Ovary (tissue), 3 donors: ENCODE measurements around the gene RAB40A.

ENCODE experiments used
- CTCF ChIP-seq, 3 donors: fragments of 450-650 bp in 2 of 3; fragments of 200-600 bp in 1 of 3; IDR thresholded peaks; one replicate each; pipeline versions ENCODE4 v1.5.1 to v1.8.0; 2016 to 2022; ENCODE audit warnings: antibody characterized with exemption in 3 of 3, mild to moderate bottlenecking in 1 of 3
- EP300 ChIP-seq: sonication (generic); formaldehyde crosslinking; IDR thresholded peaks from one replicate; pipeline ENCODE4 v1.6.1; 2017; ENCODE audit warnings: antibody characterized with exemption
- donor health status: DM: no; HTN: no; CAD: no.

DNA sequence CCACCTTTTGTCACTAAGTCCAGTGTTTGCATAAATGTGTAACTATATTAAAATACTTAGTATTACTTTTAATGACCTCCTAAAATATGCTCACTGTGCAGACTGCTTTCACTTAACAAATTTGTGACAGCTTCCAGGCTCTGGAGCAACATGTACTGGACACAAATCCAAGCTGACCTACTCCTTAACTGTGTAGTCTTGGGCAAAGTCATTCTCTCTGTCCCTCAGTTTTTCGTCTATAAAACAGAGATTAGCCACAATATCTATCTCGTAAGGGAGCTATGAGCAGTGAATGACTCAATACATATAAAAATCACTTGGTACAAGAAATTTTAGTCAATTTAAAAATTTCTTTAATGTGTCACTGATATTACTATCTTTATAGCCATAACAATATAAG, 20.4 kb upstream of the RAB40A start:
- TF ChIP-seq CTCF (IDR thresholded peaks at IDR 0.05) = no peak
- no peak for TF ChIP-seq EP300
